Upper lobe of left lung (tissue), 4 donors: ENCODE results near the gene OR1F1.

Experiments
- EP300 ChIP-seq, 4 donors: sonication (generic); formaldehyde crosslinking; IDR thresholded peaks; one replicate each; pipeline ENCODE4 v1.5.1; 2017; ENCODE audit warnings: antibody characterized with exemption in 4 of 4, control low read depth in 2 of 4
- POLR2A ChIP-seq, 4 donors: fragments of 450-650 bp; IDR thresholded peaks; one replicate each; pipeline ENCODE4 v1.5.1; 2016 to 2017; ENCODE audit warnings: antibody characterized with exemption in 4 of 4, mild to moderate bottlenecking in 2 of 4
- TF ChIP-seq, protein P1 (sequence below), 6 experiments: fragments of 450-650 bp in 4 of 6; fragments of 200-600 bp in 2 of 6; sonication (generic) in 2 of 6; IDR thresholded peaks; one replicate each; pipeline ENCODE4 v1.5.1; 2016 to 2019; ENCODE audit warnings: antibody characterized with exemption in 6 of 6

GRCh38 chr16:3194792-3195191, 6.8 kb downstream of the OR1F1 start:
- TF ChIP-seq, protein P1, sequence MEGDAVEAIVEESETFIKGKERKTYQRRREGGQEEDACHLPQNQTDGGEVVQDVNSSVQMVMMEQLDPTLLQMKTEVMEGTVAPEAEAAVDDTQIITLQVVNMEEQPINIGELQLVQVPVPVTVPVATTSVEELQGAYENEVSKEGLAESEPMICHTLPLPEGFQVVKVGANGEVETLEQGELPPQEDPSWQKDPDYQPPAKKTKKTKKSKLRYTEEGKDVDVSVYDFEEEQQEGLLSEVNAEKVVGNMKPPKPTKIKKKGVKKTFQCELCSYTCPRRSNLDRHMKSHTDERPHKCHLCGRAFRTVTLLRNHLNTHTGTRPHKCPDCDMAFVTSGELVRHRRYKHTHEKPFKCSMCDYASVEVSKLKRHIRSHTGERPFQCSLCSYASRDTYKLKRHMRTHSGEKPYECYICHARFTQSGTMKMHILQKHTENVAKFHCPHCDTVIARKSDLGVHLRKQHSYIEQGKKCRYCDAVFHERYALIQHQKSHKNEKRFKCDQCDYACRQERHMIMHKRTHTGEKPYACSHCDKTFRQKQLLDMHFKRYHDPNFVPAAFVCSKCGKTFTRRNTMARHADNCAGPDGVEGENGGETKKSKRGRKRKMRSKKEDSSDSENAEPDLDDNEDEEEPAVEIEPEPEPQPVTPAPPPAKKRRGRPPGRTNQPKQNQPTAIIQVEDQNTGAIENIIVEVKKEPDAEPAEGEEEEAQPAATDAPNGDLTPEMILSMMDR (IDR thresholded peaks at IDR 0.05) = no peak
- TF ChIP-seq POLR2A (IDR thresholded peaks at IDR 0.05) = no peak
- no peak for TF ChIP-seq EP300 (IDR thresholded peaks at IDR 0.05)
